ENCODE results near the gene PIP4P1. TPM values are rescaled to one million over a fixed set of nuclear protein-coding genes. Genes with fewer than 3 reads are reported as not detected.

PIP4P1 gene
- polyA plus RNA-seq, 3 donors: 19.4 to 106 (median 21.2) TPM

GRCh38 chr14:20409226-20409625 lies 52.0 kb downstream of the PIP4P1 start:
- peaks cover 90% of the 10 kb centered on the region for H3K79me2 ChIP-seq (ENCODE audit: insufficient read depth, low read length)
- H4K20me1 ChIP-seq (ENCODE audit: insufficient read depth, low read length): peaks cover 86% of the 10 kb centered on the region
- Mint-ChIP-seq H3K36me3 (peaks cover 47 to 49% of the 10 kb centered on the region in 2 donors), H3K27me3 (ENCODE audit: low read depth in 3 of 3) (peaks cover 0 to 1% (median 0%) of the 10 kb centered on the region in 3 donors), H3K4me3 (no peak overlapping the region), H3K27ac (peak overlapping the region in 1 of 7 donors; percentile 67), H3K4me1 (peaks cover 41% of the 10 kb centered on the region), H3K9me3 (no peaks in the 10 kb centered on the region)
- H3K4me1 ChIP-seq (ENCODE audit: control insufficient read depth in 1 of 2, insufficient read depth in 2 of 2, low read length in 2 of 2): peaks cover 17 to 20% of the 10 kb centered on the region in 2 donors
- no peak for TF ChIP-seq CTCF (IDR thresholded peaks at IDR 0.05)
- H3K36me3 ChIP-seq (replicated peaks in 1 of 2; ENCODE audit: control insufficient read depth in 1 of 2, insufficient read depth in 2 of 2, low read length in 2 of 2): peaks cover 44 to 51% of the 10 kb centered on the region in 2 donors
- no peak overlapping the region for H3K4me2 ChIP-seq (replicated peaks; ENCODE audit: extremely low read depth, low read length, poor library complexity, severe bottlenecking)
- DNase-seq: no peak
- no peak overlapping the region for H3K9ac ChIP-seq (ENCODE audit: insufficient read depth, low read length, poor library complexity, severe bottlenecking)
- intact Hi-C loops (cut with micrococcal nuclease): no loop called here
- H3K27ac ChIP-seq (ENCODE audit: low read depth in 1 of 2, low read length in 2 of 2): no peak overlapping the region
- no peak overlapping the region for H3K4me3 ChIP-seq (replicated peaks in 1 of 3; ENCODE audit: low read depth in 2 of 3, low read length in 3 of 3)
- no peaks in the 10 kb centered on the region for H3K27me3 ChIP-seq (ENCODE audit: control insufficient read depth in 2 of 2, insufficient read depth in 2 of 2, low read length in 2 of 2)
- no peaks in the 10 kb centered on the region for H3K9me3 ChIP-seq (replicated peaks in 1 of 2; ENCODE audit: control insufficient read depth in 1 of 2, insufficient read depth in 1 of 2, low read length in 2 of 2)
- no peak overlapping the region for H2AFZ ChIP-seq (ENCODE audit: insufficient read depth, low read depth, low read length, poor library complexity, severe bottlenecking)
- 100% methylated on average over 1 of the region's 2 CpGs for WGBS (ENCODE audit: insufficient coverage)

Small RNA genes lying within 50 kb of the gene (small RNA-seq; reads per million reads assigned to genes)
- 9.7 reads per million, percentile 74 among the genes with 10 or more reads in this experiment for gene RNA5SP382 (ENCODE audit: insufficient read length, low read depth)

Other genes starting within 250 kb of the PIP4P1 start
- gene OR11H6, start 237.7 kb downstream of the PIP4P1 start, polyA plus RNA-seq: not detected
- not detected for gene OR11H7, start 232.5 kb downstream of the PIP4P1 start, polyA plus RNA-seq
- not detected for gene OR11H4, start 222.1 kb downstream of the PIP4P1 start, polyA plus RNA-seq
- gene TTC5, start 155.5 kb downstream of the PIP4P1 start, polyA plus RNA-seq: 10 to 100 TPM in 2 of 3 donors, 1 to 10 TPM in 1; 6.2 to 18.4 (median 17.3) TPM
- gene CCNB1IP1, start 128.2 kb downstream of the PIP4P1 start, polyA plus RNA-seq: 1 to 10 TPM; 3.5 to 8.6 (median 5.4) TPM
- gene PARP2, start 117.8 kb downstream of the PIP4P1 start, polyA plus RNA-seq: 1 to 10 TPM; 1.8 to 7.3 (median 3.9) TPM
- 10 to 100 TPM in 1 of 3 donors, 1 to 10 TPM in 2; 2.3 to 78.9 (median 7.1) TPM for gene TEP1, start 47.9 kb downstream of the PIP4P1 start, polyA plus RNA-seq
- under 1 TPM in 1 of 3 donors, not detected in 2; 0.04 TPM for gene KLHL33, start 25.3 kb downstream of the PIP4P1 start, polyA plus RNA-seq
- 100 to 1,000 TPM in 1 of 3 donors, 10 to 100 TPM in 2; 34.7 to 112 (median 40.0) TPM for gene OSGEP, start 6.6 kb downstream of the PIP4P1 start, polyA plus RNA-seq
- 100 to 1,000 TPM in 1 of 3 donors, 10 to 100 TPM in 2; 69.7 to 208 (median 85.4) TPM for gene APEX1, start 6.2 kb downstream of the PIP4P1 start, polyA plus RNA-seq
- 100 to 1,000 TPM in 1 of 3 donors, 10 to 100 TPM in 2; 63.2 to 112 (median 67.5) TPM for gene PNP, start 8.0 kb upstream of the PIP4P1 start, polyA plus RNA-seq
- not detected for gene RNASE10, start 44.1 kb upstream of the PIP4P1 start, polyA plus RNA-seq
- gene RNASE9, start 99.6 kb upstream of the PIP4P1 start, polyA plus RNA-seq: not detected
- gene RNASE11, start 126.6 kb upstream of the PIP4P1 start, polyA plus RNA-seq: not detected
- gene RNASE12, start 129.9 kb upstream of the PIP4P1 start, polyA plus RNA-seq: not detected
- not detected for gene OR6S1, start 180.3 kb upstream of the PIP4P1 start, polyA plus RNA-seq
- 10 to 100 TPM; 18.5 to 85.8 (median 49.1) TPM for gene RNASE4, start 223.1 kb upstream of the PIP4P1 start, polyA plus RNA-seq
- 10 to 100 TPM in 2 of 3 donors, 1 to 10 TPM in 1; 9.8 to 55.7 (median 31.4) TPM for gene ANG, start 227.3 kb upstream of the PIP4P1 start, polyA plus RNA-seq